Esophagus muscularis mucosa (tissue), 4 donors: Measurements from ENCODE around the gene FRY. TPM values are rescaled to one million over a fixed set of nuclear protein-coding genes. Genes with fewer than 3 reads are reported as not detected.
"Not testable (repeated sequence)": the region's sequence is repeated elsewhere in the genome, so short reads cannot be mapped to it uniquely, and the experiment has no call there.

Source experiments
- DNase-seq: peaks from one replicate; pipeline ENCODE4 v3.0.0-alpha.2; 2017; ENCODE audit errors: extremely low spot score
- H3K27ac ChIP-seq, 4 donors: fragments of 200-600 bp; sonication (generic); replicated peaks in 1 of 4; 1 replicate in 3 of 4; 2 replicates in 1 of 4; pipeline ENCODE4 v1.5.1; 2016 to 2019; ENCODE audit warnings: mild to moderate bottlenecking in 1 of 4
- H3K27me3 ChIP-seq, 4 donors: fragments of 200-600 bp; sonication (generic); one replicate each; pipeline versions ENCODE4 v1.5.1 to v1.6.0; 2016 to 2019
- H3K36me3 ChIP-seq, 4 donors: fragments of 200-600 bp; sonication (generic); one replicate each; pipeline ENCODE4 v1.5.1; 2016 to 2019
- H3K4me1 ChIP-seq, 4 donors: fragments of 200-600 bp; sonication (generic); one replicate each; pipeline ENCODE4 v1.5.1; 2016 to 2019
- H3K4me3 ChIP-seq, 4 donors: fragments of 200-600 bp; sonication (generic); 1 replicate in 2 of 4; 2 replicates in 2 of 4; pipeline ENCODE4 v1.5.1; 2016 to 2019; ENCODE audit warnings: mild to moderate bottlenecking in 4 of 4, moderate library complexity in 1 of 4
- H3K9me3 ChIP-seq, 4 donors: fragments of 200-600 bp; sonication (generic); 1 replicate in 3 of 4; 2 replicates in 1 of 4; pipeline ENCODE4 v1.5.1; 2016 to 2019
- EP300 ChIP-seq: sonication (generic); formaldehyde crosslinking; IDR thresholded peaks from one replicate; pipeline ENCODE4 v1.6.1; 2017; ENCODE audit warnings: antibody characterized with exemption
- POLR2A ChIP-seq: fragments of 450-650 bp; IDR thresholded peaks from one replicate; pipeline ENCODE4 v1.6.1; 2017; ENCODE audit warnings: antibody characterized with exemption, moderate library complexity, mild to moderate bottlenecking, low read depth
- POLR2AphosphoS5 ChIP-seq, 2 donors: sonication (generic); formaldehyde crosslinking; IDR thresholded peaks; one replicate each; pipeline ENCODE4 v1.6.1; 2017; ENCODE audit warnings: antibody characterized with exemption in 2 of 2
- WGBS: methylation state at CpG from one replicate; pipeline ENCODE4 v1.1.5; 2018; 5-methylcytosine and 5-hydroxymethylcytosine counted together
- intact Hi-C: fragments of 100-400 bp; cut with DNase I; formaldehyde crosslinking; loops from one replicate; pipeline ENCODE4 v1.15.1; 2023
- total RNA-seq, 4 donors: library from RNA; depleted of rRNA; stranded (reverse); fragments of >200 nt; gene quantifications; one replicate each; pipeline versions ENCODE4 v1.1.0 to v1.2.1, GENCODE V29; 2016
- TF ChIP-seq, protein P1 (sequence below), 3 experiments: fragments of 200-600 bp in 2 of 3; fragments of 450-650 bp in 1 of 3; sonication (generic) in 2 of 3; IDR thresholded peaks; one replicate each; pipeline ENCODE4 v1.5.1; 2017 to 2019; ENCODE audit warnings: antibody characterized with exemption in 3 of 3, mild to moderate bottlenecking in 2 of 3, moderate library complexity in 1 of 3

The FRY gene
- total RNA-seq, 4 donors from 2014 or later = 104 to 276 (median 135) TPM

- Histone ChIP-seq H3K36me3 (no peaks in the 10 kb centered on the region), H3K27ac (no peak overlapping the region), H3K4me1 (peaks cover 0 to 20% (median 8%) of the 10 kb centered on the region in 4 donors), H3K27me3 (no peaks in the 10 kb centered on the region), H3K9me3 (no peaks in the 10 kb centered on the region), H3K4me3 (no peak overlapping the region)
- no peak for TF ChIP-seq POLR2AphosphoS5 (IDR thresholded peaks at IDR 0.05)
- TF ChIP-seq, protein P1, sequence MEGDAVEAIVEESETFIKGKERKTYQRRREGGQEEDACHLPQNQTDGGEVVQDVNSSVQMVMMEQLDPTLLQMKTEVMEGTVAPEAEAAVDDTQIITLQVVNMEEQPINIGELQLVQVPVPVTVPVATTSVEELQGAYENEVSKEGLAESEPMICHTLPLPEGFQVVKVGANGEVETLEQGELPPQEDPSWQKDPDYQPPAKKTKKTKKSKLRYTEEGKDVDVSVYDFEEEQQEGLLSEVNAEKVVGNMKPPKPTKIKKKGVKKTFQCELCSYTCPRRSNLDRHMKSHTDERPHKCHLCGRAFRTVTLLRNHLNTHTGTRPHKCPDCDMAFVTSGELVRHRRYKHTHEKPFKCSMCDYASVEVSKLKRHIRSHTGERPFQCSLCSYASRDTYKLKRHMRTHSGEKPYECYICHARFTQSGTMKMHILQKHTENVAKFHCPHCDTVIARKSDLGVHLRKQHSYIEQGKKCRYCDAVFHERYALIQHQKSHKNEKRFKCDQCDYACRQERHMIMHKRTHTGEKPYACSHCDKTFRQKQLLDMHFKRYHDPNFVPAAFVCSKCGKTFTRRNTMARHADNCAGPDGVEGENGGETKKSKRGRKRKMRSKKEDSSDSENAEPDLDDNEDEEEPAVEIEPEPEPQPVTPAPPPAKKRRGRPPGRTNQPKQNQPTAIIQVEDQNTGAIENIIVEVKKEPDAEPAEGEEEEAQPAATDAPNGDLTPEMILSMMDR (IDR thresholded peaks at IDR 0.05) = no peak
- TF ChIP-seq POLR2A = no peak
- TF ChIP-seq EP300 = no peak
- WGBS = 72% methylated on average over 6 of the region's 6 CpGs
- intact Hi-C loops = no loop called here
- no peak for DNase-seq
Observed at GRCh38 chr13:31998131-31998530, 33.4 kb upstream of the FRY start.

DNA sequence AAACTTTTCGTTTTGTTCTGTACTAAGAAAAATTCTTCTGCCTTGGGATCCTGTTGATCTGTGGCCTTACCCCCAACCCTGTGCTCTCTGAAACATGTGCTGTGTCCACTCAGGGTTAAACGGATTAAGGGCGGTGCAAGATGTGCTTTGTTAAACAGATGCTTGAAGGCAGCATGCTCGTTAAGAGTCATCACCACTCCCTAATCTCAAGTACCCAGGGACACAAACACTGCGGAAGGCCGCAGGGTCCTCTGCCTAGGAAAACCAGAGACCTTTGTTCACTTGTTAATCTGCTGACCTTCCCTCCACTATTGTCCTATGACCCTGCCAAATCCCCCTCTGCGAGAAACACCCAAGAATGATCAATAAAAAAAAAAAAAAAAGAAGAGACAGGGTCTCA lies 30.8 kb upstream of the FRY start:
- DNase-seq, H3K9me3 ChIP-seq, H3K36me3 ChIP-seq, H3K27me3 ChIP-seq, H3K27ac ChIP-seq, H3K4me3 ChIP-seq, intact Hi-C loops: not testable (repeated sequence)
- H3K4me1 ChIP-seq = peaks cover 0 to 28% (median 8%) of the 10 kb centered on the region in 4 donors
- WGBS = 76% methylated on average over 6 of the region's 7 CpGs

DNA sequence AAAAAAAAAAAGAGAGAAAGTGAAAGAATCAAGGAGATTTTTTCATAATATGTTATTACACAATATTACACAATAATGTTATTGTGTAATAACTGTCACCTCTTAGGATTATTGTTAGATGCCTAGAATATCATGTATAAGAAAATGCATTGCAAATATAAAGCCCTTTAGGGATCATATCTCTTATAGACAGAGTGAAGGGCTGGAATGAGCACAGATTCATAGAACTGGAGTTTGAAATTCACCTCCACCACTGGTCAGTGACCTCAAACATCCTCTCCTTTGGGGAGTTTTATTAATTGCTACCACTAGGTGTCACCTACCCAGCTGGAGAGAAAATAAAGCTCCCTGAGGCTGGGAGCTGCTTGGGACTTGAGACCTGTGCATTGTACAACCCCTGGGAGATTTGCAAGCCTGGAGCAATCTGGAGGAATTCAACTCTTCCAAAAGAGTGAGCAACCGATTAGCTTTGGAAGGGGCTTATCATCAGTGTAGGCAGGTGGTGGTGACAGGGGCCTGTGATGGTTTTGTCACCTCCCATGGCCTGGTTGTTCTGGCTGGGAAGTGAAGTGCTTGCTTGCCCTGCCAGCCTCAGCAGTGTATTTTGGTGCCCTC lies 30.3 kb upstream of the FRY start:
- Histone ChIP-seq H3K36me3 (no peaks in the 10 kb centered on the region), H3K27ac (no peak overlapping the region), H3K27me3 (no peaks in the 10 kb centered on the region), H3K4me3 (no peak overlapping the region), H3K4me1 (peaks cover 0 to 28% (median 8%) of the 10 kb centered on the region in 4 donors), H3K9me3 (no peaks in the 10 kb centered on the region)
- TF ChIP-seq EP300 = no peak
- TF ChIP-seq, protein P1 (IDR thresholded peaks at IDR 0.05) = peak; percentile 45 to 58 (median 46)
- intact Hi-C loops = no loop called here
- no peak for DNase-seq
- WGBS = 92% methylated on average over 1 of the region's 1 CpG

- intact Hi-C loops = no loop called here
- Histone ChIP-seq H3K27ac (no peak overlapping the region), H3K36me3 (no peaks in the 10 kb centered on the region), H3K27me3 (no peaks in the 10 kb centered on the region), H3K4me3 (no peak overlapping the region), H3K4me1 (peaks cover 0 to 28% (median 8%) of the 10 kb centered on the region in 4 donors), H3K9me3 (no peaks in the 10 kb centered on the region)
- WGBS = 90% methylated on average over 1 of the region's 1 CpG
- TF ChIP-seq, protein P1 (IDR thresholded peaks at IDR 0.05) = no peak
- no peak for TF ChIP-seq EP300
- TF ChIP-seq POLR2A = no peak
- no peak for TF ChIP-seq POLR2AphosphoS5 (IDR thresholded peaks at IDR 0.05)
- no peak for DNase-seq
Observed at GRCh38 chr13:32001769-32002168, 29.8 kb upstream of the FRY start.

DNA sequence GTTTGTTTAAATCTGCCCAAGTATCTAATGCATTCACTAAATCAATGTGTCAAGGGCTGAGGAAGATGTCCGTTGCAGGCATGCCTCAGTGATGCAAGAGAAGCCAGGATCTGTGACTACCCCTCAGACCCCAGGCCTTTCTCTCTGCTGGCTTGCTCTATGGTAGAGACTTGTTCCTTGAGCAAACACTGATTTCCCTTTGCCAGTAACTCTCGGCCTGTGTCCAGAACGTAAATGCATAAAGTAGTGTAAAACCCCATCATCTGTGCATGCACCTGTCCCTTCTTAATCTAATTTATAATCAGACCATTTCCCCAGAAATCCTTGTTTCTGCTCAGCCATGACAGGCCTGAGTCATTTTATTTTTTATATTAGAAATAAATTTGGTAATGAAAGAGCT lies 28.7 kb upstream of the FRY start:
- intact Hi-C loops = no loop called here
- no peak for DNase-seq
- H3K4me1 ChIP-seq = peaks cover 0 to 23% (median 8%) of the 10 kb centered on the region in 4 donors

More for the DNA sequence above, 28.7 kb upstream of the FRY start:
- TF ChIP-seq EP300 (no peak), POLR2A (no peak), POLR2AphosphoS5 (IDR thresholded peaks at IDR 0.05) (no peak)
- TF ChIP-seq, protein P1 (IDR thresholded peaks at IDR 0.05) = no peak
- no peak overlapping the region for H3K4me3 ChIP-seq
- no peaks in the 10 kb centered on the region for H3K36me3 ChIP-seq
- no peaks in the 10 kb centered on the region for H3K9me3 ChIP-seq
- H3K27me3 ChIP-seq = no peaks in the 10 kb centered on the region
- WGBS = 86% methylated on average over 3 of the region's 3 CpGs
- no peak overlapping the region for H3K27ac ChIP-seq
